NB4 (cell line): ENCODE results near the gene ANKRD39.

Experiments
- CTCF ChIP-seq: IDR thresholded peaks from one replicate; pipeline ENCODE4 v1.5.1; 2012; ENCODE audit warnings: low read depth, low read length
- MAX ChIP-seq: IDR thresholded peaks from 2 replicates; pipeline ENCODE4 v1.6.1; 2011; ENCODE audit warnings: low read depth, low read length
- MYC ChIP-seq: IDR thresholded peaks from 2 replicates; pipeline ENCODE4 v1.6.1; 2011; ENCODE audit warnings: low read depth, low read length
- POLR2A ChIP-seq: IDR thresholded peaks from 2 replicates; pipeline ENCODE4 v1.6.1; 2011; ENCODE audit warnings: mild to moderate bottlenecking; ENCODE audit not compliant: insufficient read length; ENCODE audit errors: extremely low read depth

- TF ChIP-seq MAX: no peak
- peak; percentile 37; the same call in 1 of the 2 replicates for TF ChIP-seq MYC
- no peak for TF ChIP-seq CTCF
- TF ChIP-seq POLR2A: no peak
Observed at GRCh38 chr2:96867756-96868554, 10.1 kb upstream of the ANKRD39 start.
